Liver (tissue), 9 donors: ENCODE results near the gene TMTC2. TPM values are rescaled to one million over a fixed set of nuclear protein-coding genes. Genes with fewer than 3 reads are reported as not detected.

ENCODE experiments used
- DNase-seq: peaks from one replicate; pipeline ENCODE4 v3.0.0-alpha.2; 2017; ENCODE audit warnings: low spot score
- H3K27ac ChIP-seq, 2 donors: one replicate each; pipeline ENCODE4 v1.7.0; 2013; ENCODE audit warnings: inconsistent platforms in 2 of 2, low read length in 2 of 2, control low read depth in 1 of 2, low read depth in 1 of 2, mild to moderate bottlenecking in 1 of 2
- H3K27me3 ChIP-seq, 4 donors: one replicate each; pipeline versions ENCODE4 v1.6.1 to v1.7.0; 2013; ENCODE audit warnings: low read length in 3 of 4, inconsistent platforms in 1 of 4, mild to moderate bottlenecking in 1 of 4, moderate library complexity in 1 of 4; ENCODE audit not compliant: control insufficient read depth in 4 of 4, insufficient read depth in 4 of 4
- H3K36me3 ChIP-seq, 4 donors: one replicate each; pipeline versions ENCODE4 v1.6.1 to v1.7.0; 2013; ENCODE audit warnings: low read length in 3 of 4, mild to moderate bottlenecking in 3 of 4, low read depth in 1 of 4, moderate library complexity in 1 of 4; ENCODE audit not compliant: control insufficient read depth in 4 of 4, insufficient read depth in 3 of 4
- H3K4me1 ChIP-seq, 4 donors: one replicate each; pipeline versions ENCODE4 v1.6.1 to v1.7.0; 2013; ENCODE audit warnings: low read length in 3 of 4, mild to moderate bottlenecking in 3 of 4, moderate library complexity in 1 of 4; ENCODE audit not compliant: control insufficient read depth in 4 of 4, insufficient read depth in 4 of 4
- H3K4me3 ChIP-seq, 3 donors: one replicate each; pipeline versions ENCODE4 v1.6.1 to v1.7.0; 2013; ENCODE audit warnings: low read length in 3 of 3, control low read depth in 1 of 3, low read depth in 1 of 3, mild to moderate bottlenecking in 1 of 3
- H3K9ac ChIP-seq, 2 donors: one replicate each; pipeline ENCODE4 v1.7.0; 2013; ENCODE audit warnings: low read length in 2 of 2, mild to moderate bottlenecking in 2 of 2, moderate library complexity in 2 of 2, control low read depth in 1 of 2, low read depth in 1 of 2
- H3K9me3 ChIP-seq, 4 donors: one replicate each; pipeline versions ENCODE4 v1.6.1 to v1.7.0; 2013; ENCODE audit warnings: low read length in 3 of 4; ENCODE audit not compliant: control insufficient read depth in 4 of 4
- CTCF ChIP-seq: fragments of 150-350 bp; IDR thresholded peaks from 2 replicates; pipeline ENCODE4 v1.5.1; 2017; ENCODE audit warnings: improper control_type of control experiment, low read depth, low read length; ENCODE audit not compliant: missing input control
- FOXA1 ChIP-seq: IDR thresholded peaks from 2 replicates; pipeline ENCODE4 v1.6.1; 2016; ENCODE audit warnings: antibody characterized with exemption
- FOXA2 ChIP-seq: IDR thresholded peaks from 2 replicates; pipeline ENCODE4 v1.6.1; 2016; ENCODE audit warnings: antibody characterized with exemption
- GABPA ChIP-seq, 2 donors: IDR thresholded peaks in 1 of 2; conservative IDR thresholded peaks in 1 of 2; 2 replicates each; pipeline ENCODE4 v1.6.1; 2016; ENCODE audit warnings: antibody characterized with exemption in 2 of 2, mild to moderate bottlenecking in 1 of 2, moderate library complexity in 1 of 2
- HNF4A ChIP-seq, 2 donors: conservative IDR thresholded peaks; 2 replicates each; pipeline ENCODE4 v1.6.1; 2016; ENCODE audit warnings: antibody characterized with exemption in 2 of 2, mild to moderate bottlenecking in 2 of 2
- HNF4G ChIP-seq: IDR thresholded peaks from 2 replicates; pipeline ENCODE4 v1.6.1; 2016; ENCODE audit warnings: antibody characterized with exemption
- JUND ChIP-seq, 2 donors: IDR thresholded peaks; 2 replicates each; pipeline ENCODE4 v1.6.1; 2016; ENCODE audit warnings: antibody characterized with exemption in 2 of 2
- MAX ChIP-seq: IDR thresholded peaks from 2 replicates; pipeline ENCODE4 v1.6.1; 2016; ENCODE audit warnings: antibody characterized with exemption
- NR2F2 ChIP-seq: IDR thresholded peaks from 2 replicates; pipeline ENCODE4 v1.6.1; 2016; ENCODE audit warnings: antibody characterized with exemption
- RAD21 ChIP-seq, 2 donors: IDR thresholded peaks; 2 replicates each; pipeline ENCODE4 v1.6.1; 2016; ENCODE audit warnings: antibody characterized with exemption in 2 of 2, mild to moderate bottlenecking in 2 of 2
- REST ChIP-seq: IDR thresholded peaks from 2 replicates; pipeline ENCODE4 v1.6.1; 2016; ENCODE audit warnings: antibody characterized with exemption, mild to moderate bottlenecking
- SP1 ChIP-seq: IDR thresholded peaks from 2 replicates; pipeline ENCODE4 v1.6.1; 2018; ENCODE audit warnings: antibody characterized with exemption, mild to moderate bottlenecking
- TAF1 ChIP-seq: conservative IDR thresholded peaks from 2 replicates; pipeline ENCODE4 v1.6.1; 2016; ENCODE audit warnings: antibody characterized with exemption, mild to moderate bottlenecking
- YY1 ChIP-seq: IDR thresholded peaks from 2 replicates; pipeline ENCODE4 v1.6.1; 2016; ENCODE audit warnings: antibody characterized with exemption, mild to moderate bottlenecking
- ZBTB33 ChIP-seq: IDR thresholded peaks from 2 replicates; pipeline ENCODE4 v1.6.1; 2016; ENCODE audit warnings: antibody characterized with exemption
- WGBS: extraction: QIAGEN DNeasy Blood & Tissue Kit; methylation state at CpG from one replicate; pipeline ENCODE4 v1.1.7; 2013; 5-methylcytosine and 5-hydroxymethylcytosine counted together
- polyA plus RNA-seq, 2 donors: library from polyadenylated mRNA; stranded (reverse) in 1 of 2; unstranded in 1 of 2; fragments of 200-250 nt in 1 of 2; fragments of >200 nt in 1 of 2; fragmentation: Nextera tagmentation in 1 of 2; extraction: Ambion mirVana in 1 of 2; gene quantifications; one replicate each; pipeline versions ENCODE4 v1.2.1 to v1.2.3, GENCODE V29; 2013 to 2015
- total RNA-seq, 2 donors: library from RNA; depleted of rRNA; stranded (reverse); fragments of >200 nt; gene quantifications; one replicate each; pipeline ENCODE4 v1.2.3, GENCODE V29; 2014
- donor health status: healthy.
- donor health status: healthy.
- donor health status: healthy.
- donor health status: healthy.
- donor health status: healthy.

The TMTC2 gene
- total and polyA plus RNA-seq, 4 donors, result 0.36 to 3.0 (median 0.61) TPM

- Histone ChIP-seq H3K27me3 (no peaks in the 10 kb centered on the region), H3K9ac (no peak overlapping the region), H3K36me3 (no peaks in the 10 kb centered on the region), H3K27ac (no peak overlapping the region), H3K4me1 (no peaks in the 10 kb centered on the region), H3K4me3 (no peak overlapping the region), H3K9me3 (no peaks in the 10 kb centered on the region)
- 92% methylated on average over 6 of the region's 6 CpGs for WGBS
- TF ChIP-seq YY1 (no peak), CTCF (no peak), ZBTB33 (no peak), FOXA1 (no peak), RAD21 (IDR thresholded peaks at IDR 0.05) (no peak), SP1 (no peak), NR2F2 (no peak), REST (no peak), FOXA2 (no peak)
- DNase-seq, result no peak
Observed at GRCh38 chr12:83077041-83077440, 390.3 kb downstream of the TMTC2 start.

GRCh38 chr12:83082690-83083276 lies 396.1 kb downstream of the TMTC2 start:
- DNase-seq, result no peak
- Histone ChIP-seq H3K9me3 (no peaks in the 10 kb centered on the region), H3K36me3 (no peaks in the 10 kb centered on the region), H3K27ac (no peak overlapping the region), H3K9ac (no peak overlapping the region), H3K4me1 (no peaks in the 10 kb centered on the region), H3K27me3 (no peaks in the 10 kb centered on the region), H3K4me3 (no peak overlapping the region)
- 60% methylated on average over 5 of the region's 5 CpGs for WGBS
- TF ChIP-seq TAF1 (no peak), RAD21 (IDR thresholded peaks at IDR 0.05) (no peak), NR2F2 (no peak), HNF4A (conservative IDR thresholded peaks at IDR 0.05) (no peak), FOXA2 (no peak), GABPA (IDR thresholded peaks at IDR 0.05 in 1 of 2, conservative IDR thresholded peaks at IDR 0.05 in 1 of 2) (no peak), JUND (IDR thresholded peaks at IDR 0.05) (no peak), FOXA1 (no peak), REST (no peak), SP1 (no peak), CTCF (no peak), YY1 (no peak), ZBTB33 (no peak), MAX (no peak), HNF4G (no peak)
